Right lobe of liver (tissue), 6 donors: Measurements from ENCODE around the gene OTUD7B. TPM values are rescaled to one million over a fixed set of nuclear protein-coding genes. Genes with fewer than 3 reads are reported as not detected.
"Not testable (repeated sequence)": the region's sequence is repeated elsewhere in the genome, so short reads cannot be mapped to it uniquely, and the experiment has no call there.

Experiments
- ATAC-seq, 4 donors: fragments of 200-7000 bp; cut with Tn5 transposase; one replicate each; pipeline ENCODE4 v1.9.1; 2020; ENCODE audit warnings: mild to moderate bottlenecking in 4 of 4, moderate library complexity in 4 of 4
- DNase-seq, 3 donors: peaks; one replicate each; pipeline ENCODE4 v3.0.0-alpha.2; 2020
- H3K27ac ChIP-seq, 3 donors: fragments of 200-600 bp; one replicate each; pipeline ENCODE4 v1.8.0; 2022
- H3K27me3 ChIP-seq, 2 donors: fragments of 200-600 bp; one replicate each; pipeline ENCODE4 v1.8.0; 2022
- H3K36me3 ChIP-seq, 4 donors: fragments of 200-600 bp; sonication (generic) in 1 of 4; one replicate each; pipeline versions ENCODE4 v1.5.1 to v1.8.0; 2017 to 2022; ENCODE audit warnings: control low read depth in 1 of 4
- H3K4me1 ChIP-seq, 4 donors: fragments of 200-600 bp; sonication (generic) in 1 of 4; one replicate each; pipeline versions ENCODE4 v1.5.1 to v1.8.0; 2017 to 2022; ENCODE audit warnings: control low read depth in 1 of 4
- H3K4me3 ChIP-seq, 3 donors: fragments of 200-600 bp; one replicate each; pipeline ENCODE4 v1.8.0; 2022
- H3K9me3 ChIP-seq, 4 donors: fragments of 200-600 bp; sonication (generic) in 1 of 4; one replicate each; pipeline versions ENCODE4 v1.5.1 to v1.8.0; 2017 to 2022; ENCODE audit warnings: control low read depth in 1 of 4
- POLR2A ChIP-seq: fragments of 450-650 bp; IDR thresholded peaks from one replicate; pipeline ENCODE4 v1.6.1; 2017; ENCODE audit warnings: antibody characterized with exemption, mild to moderate bottlenecking
- WGBS: methylation state at CpG from one replicate; pipeline ENCODE4 v1.1.6; 2018; ENCODE audit warnings: low coverage, low lambda C conversion rate; ENCODE audit not compliant: insufficient coverage; ENCODE audit errors: missing lambda C conversion rate; 5-methylcytosine and 5-hydroxymethylcytosine counted together
- intact Hi-C, 2 donors: fragments of 100-400 bp; cut with DNase I; formaldehyde crosslinking; loops; one replicate each; pipeline versions ENCODE4 v1.11.2 to v1.14.1; 2022
- total RNA-seq, 6 experiments: library from RNA; depleted of rRNA in 2 of 6; stranded (reverse); fragments of >200 nt in 2 of 6; fragmentation: NEBNext Ultra II Directional in 3 of 6; extraction: Animal tissue kit (Norgen Biotek cat#: 25700) in 3 of 6; gene quantifications; one replicate each; pipeline versions ENCODE4 v1.1.0 to v1.2.4, GENCODE V29; 2016 to 2023
- TF ChIP-seq, protein P1 (sequence below), 4 donors: fragments of 200-600 bp in 3 of 4; fragments of 450-650 bp in 1 of 4; IDR thresholded peaks; one replicate each; pipeline versions ENCODE4 v1.5.1 to v1.8.0; 2016 to 2022; ENCODE audit warnings: antibody characterized with exemption in 4 of 4, mild to moderate bottlenecking in 2 of 4
- donor health status: DM: no; HTN: yes; CAD: no.
- donor health status: DM: no; HTN: no; CAD: no.
- donor health status: DM: no; HTN: no; CAD: no.
- donor health status: DM: no; HTN: yes; CAD: no.
- donor health status: DM: no; HTN: yes; CAD: no.

OTUD7B gene
- total RNA-seq, 6 experiments from 2014 or later = 9.1 to 22.3 (median 16.8) TPM

DNA sequence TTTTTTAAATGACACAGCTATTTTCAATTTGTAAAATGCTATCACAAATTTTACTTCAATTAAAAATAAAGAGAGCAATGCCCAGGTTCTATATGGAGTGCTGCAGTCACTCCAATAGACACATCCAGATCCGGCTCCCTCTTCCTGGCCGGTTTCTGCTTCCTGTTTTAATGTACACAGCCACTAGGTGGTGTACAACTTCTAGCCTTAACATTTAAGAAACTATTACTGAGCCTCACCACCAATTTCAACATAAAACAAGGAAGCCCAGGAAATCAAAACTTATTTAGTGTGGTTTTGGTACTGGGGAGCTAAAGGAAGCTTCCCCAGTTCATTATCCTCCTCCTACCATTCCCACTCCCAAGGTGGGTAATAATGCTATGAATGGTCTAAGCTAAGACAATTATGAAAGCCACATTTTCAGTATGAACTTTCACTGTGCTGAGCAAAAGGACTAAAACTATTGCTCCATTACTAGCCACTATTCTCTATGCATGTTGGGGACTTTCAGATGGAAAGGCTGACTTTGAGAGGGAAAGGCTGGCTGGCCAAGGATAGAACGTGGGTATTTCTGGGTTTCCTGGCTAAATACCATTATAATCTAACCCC, 48.4 kb downstream of the OTUD7B start:
- ATAC-seq = peak; percentile 71 to 85 (median 82)
- Histone ChIP-seq H3K4me1 (peaks cover 0 to 44% (median 7%) of the 10 kb centered on the region in 4 donors), H3K36me3 (peaks cover 0 to 40% (median 15%) of the 10 kb centered on the region in 4 donors)

DNA sequence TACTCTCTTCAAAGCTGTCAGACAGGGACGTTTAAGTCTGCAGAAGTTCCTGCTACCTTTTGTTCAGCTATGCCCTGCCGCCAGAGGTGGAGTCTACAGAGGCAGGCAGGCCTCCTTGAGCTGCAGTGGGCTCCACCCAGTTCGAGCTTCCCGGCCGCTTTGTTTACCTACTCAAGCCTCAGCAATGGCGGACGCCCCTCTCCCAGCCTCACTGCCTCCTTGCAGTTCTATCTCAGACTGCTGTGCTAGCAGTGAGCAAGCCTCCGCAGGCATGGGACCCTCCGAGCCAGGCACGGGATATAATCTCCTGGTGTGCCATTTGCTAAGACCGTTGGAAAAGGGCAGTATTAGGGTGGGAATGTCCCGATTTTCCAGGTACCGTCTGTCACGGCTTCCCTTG, 53.0 kb downstream of the OTUD7B start:
- no CpG with 5 or more reads among the region's 14 CpGs for WGBS
- ATAC-seq, H3K27me3 ChIP-seq, H3K4me3 ChIP-seq, DNase-seq, intact Hi-C loops, H3K9me3 ChIP-seq, H3K27ac ChIP-seq, H3K4me1 ChIP-seq: not testable (repeated sequence)
- H3K36me3 ChIP-seq = peaks cover 0 to 27% (median 8%) of the 10 kb centered on the region in 4 donors

More for the DNA sequence above, 48.4 kb downstream of the OTUD7B start:
- Histone ChIP-seq H3K27me3 (no peaks in the 10 kb centered on the region), H3K9me3 (no peaks in the 10 kb centered on the region), H3K4me3 (no peak overlapping the region), H3K27ac (peak overlapping the region; percentile 53 to 77 (median 59))
- DNase-seq = no peak
- intact Hi-C loops = loop anchor here in 1 of 2 donors (10.0 kb wide), 1 partner anchor 93 kb away; no protein-coding TSS in a partner anchor
- 14% methylated on average over 3 of the region's 3 CpGs for whole genome bisulfite sequencing
- TF ChIP-seq, protein P1, sequence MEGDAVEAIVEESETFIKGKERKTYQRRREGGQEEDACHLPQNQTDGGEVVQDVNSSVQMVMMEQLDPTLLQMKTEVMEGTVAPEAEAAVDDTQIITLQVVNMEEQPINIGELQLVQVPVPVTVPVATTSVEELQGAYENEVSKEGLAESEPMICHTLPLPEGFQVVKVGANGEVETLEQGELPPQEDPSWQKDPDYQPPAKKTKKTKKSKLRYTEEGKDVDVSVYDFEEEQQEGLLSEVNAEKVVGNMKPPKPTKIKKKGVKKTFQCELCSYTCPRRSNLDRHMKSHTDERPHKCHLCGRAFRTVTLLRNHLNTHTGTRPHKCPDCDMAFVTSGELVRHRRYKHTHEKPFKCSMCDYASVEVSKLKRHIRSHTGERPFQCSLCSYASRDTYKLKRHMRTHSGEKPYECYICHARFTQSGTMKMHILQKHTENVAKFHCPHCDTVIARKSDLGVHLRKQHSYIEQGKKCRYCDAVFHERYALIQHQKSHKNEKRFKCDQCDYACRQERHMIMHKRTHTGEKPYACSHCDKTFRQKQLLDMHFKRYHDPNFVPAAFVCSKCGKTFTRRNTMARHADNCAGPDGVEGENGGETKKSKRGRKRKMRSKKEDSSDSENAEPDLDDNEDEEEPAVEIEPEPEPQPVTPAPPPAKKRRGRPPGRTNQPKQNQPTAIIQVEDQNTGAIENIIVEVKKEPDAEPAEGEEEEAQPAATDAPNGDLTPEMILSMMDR (IDR thresholded peaks at IDR 0.05) = peak; percentile 72 to 88 (median 84)
- TF ChIP-seq POLR2A = no peak

DNA sequence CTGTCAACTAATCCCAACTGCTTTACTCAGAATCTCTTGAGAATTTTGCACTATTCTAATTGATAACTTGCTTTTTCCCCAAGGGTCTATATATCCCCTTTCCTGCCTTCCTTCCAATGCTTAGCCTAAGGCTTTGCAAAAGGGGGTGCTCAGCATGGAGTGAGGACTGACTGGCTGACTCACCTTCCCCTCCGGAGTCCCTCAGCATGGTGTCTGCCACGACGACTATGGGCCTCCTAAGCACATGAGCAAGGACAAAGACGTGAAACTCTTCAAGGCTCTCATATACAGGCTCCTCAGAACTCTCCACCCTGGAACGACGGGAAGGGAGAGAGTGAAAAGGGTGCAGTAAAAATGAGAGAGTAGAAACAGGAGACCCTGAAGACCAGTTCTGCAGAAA, 60.6 kb downstream of the OTUD7B start:
- intact Hi-C loops = no loop called here
- Histone ChIP-seq H3K4me3 (no peak overlapping the region), H3K4me1 (no peaks in the 10 kb centered on the region), H3K36me3 (peaks cover 0 to 40% (median 21%) of the 10 kb centered on the region in 4 donors), H3K27me3 (no peaks in the 10 kb centered on the region), H3K27ac (no peak overlapping the region), H3K9me3 (no peaks in the 10 kb centered on the region)
- ATAC-seq = no peak
- WGBS = 91% methylated on average over 6 of the region's 6 CpGs
- TF ChIP-seq, protein P1 (IDR thresholded peaks at IDR 0.05) = no peak
- no peak for TF ChIP-seq POLR2A
- DNase-seq = no peak

DNA sequence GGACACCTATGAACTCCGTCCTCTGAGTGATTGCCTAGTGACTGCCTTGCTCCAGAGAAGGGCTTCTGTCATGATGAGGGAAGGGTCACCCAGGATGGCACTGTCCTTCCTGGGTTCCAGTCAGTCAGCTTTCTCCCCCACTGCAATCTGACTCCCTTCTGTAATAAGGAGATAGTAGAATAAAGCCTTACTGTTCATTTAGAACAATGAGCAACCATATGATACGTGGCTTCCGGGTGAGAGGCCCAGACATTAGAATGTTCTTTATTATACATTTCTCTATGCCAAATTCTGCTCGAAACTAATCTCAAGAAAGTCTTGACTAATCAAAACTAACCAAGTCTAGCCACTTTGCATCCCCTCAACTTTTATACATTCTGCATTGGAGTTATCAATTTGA, 65.3 kb downstream of the OTUD7B start:
- intact Hi-C loops = no loop called here
- WGBS = 92% methylated on average over 3 of the region's 4 CpGs
- Histone ChIP-seq H3K27ac (no peak overlapping the region), H3K27me3 (no peaks in the 10 kb centered on the region), H3K36me3 (peaks cover 0 to 49% (median 25%) of the 10 kb centered on the region in 4 donors), H3K9me3 (no peaks in the 10 kb centered on the region), H3K4me3 (no peak overlapping the region), H3K4me1 (no peaks in the 10 kb centered on the region)
- no peak for ATAC-seq
- no peak for TF ChIP-seq POLR2A
- TF ChIP-seq, protein P1 (IDR thresholded peaks at IDR 0.05) = no peak
- DNase-seq = no peak

DNA sequence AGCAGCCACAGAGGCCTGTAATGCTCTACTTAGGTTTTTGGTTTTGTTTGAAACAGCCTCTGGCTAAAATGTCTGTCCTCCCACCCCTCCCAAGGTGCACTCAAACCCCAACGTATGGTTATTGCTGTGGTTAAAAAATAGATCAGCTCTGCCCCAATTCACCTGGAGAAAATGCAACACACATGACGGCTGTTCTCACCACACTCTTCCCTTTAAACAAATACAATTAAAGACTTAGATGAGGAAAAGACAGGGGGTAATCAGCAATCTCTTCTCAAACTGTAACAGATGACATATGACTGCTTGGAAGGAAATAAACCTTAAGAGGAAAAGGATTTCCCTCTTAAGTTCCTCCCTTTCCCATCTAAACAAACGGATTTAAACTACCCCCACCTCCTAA, 67.6 kb downstream of the OTUD7B start:
- no peaks in the 10 kb centered on the region for H3K9me3 ChIP-seq
- peaks cover 0 to 32% (median 18%) of the 10 kb centered on the region in 4 donors for H3K36me3 ChIP-seq
- 59% methylated on average over 3 of the region's 3 CpGs for WGBS
- no peak for ATAC-seq
- TF ChIP-seq POLR2A = no peak
- TF ChIP-seq, protein P1 (IDR thresholded peaks at IDR 0.05) = no peak
- no peak for DNase-seq
- no peak overlapping the region for H3K4me3 ChIP-seq
- no peaks in the 10 kb centered on the region for H3K27me3 ChIP-seq
- intact Hi-C loops = no loop called here
- H3K27ac ChIP-seq = no peak overlapping the region
- peaks cover 0 to 11% (median 0%) of the 10 kb centered on the region in 4 donors for H3K4me1 ChIP-seq
